ENCODE results near the gene BBS4.

- TF ChIP-seq CTCF (IDR thresholded peaks at IDR 0.05 in 8 of 11, conservative IDR thresholded peaks at IDR 0.05 in 3 of 11) = no peak
- TF ChIP-seq POLR2A (IDR thresholded peaks at IDR 0.05) = no peak
- TF ChIP-seq POLR2AphosphoS5 (IDR thresholded peaks at IDR 0.05) = no peak
Measured at GRCh38 chr15:72774696-72775383, 88.8 kb downstream of the BBS4 start.
